AG04449 (cell line): ENCODE data around the gene DCLK2.

Experiments
- CTCF ChIA-PET: fragments of 350-600 bp; formaldehyde crosslinking; extraction: SDS; loops from one replicate; lab custom pipeline; 2021; ENCODE audit warnings: antibody characterized with exemption; lab: Yijun Ruan, JAX
- POLR2A ChIA-PET: fragments of 400-600, 350-600 bp; formaldehyde crosslinking; extraction: SDS; loops from one replicate; lab custom pipeline; 2020; ENCODE audit warnings: antibody characterized with exemption, inconsistent platforms; lab: Yijun Ruan, JAX
- DNase-seq: peaks from one replicate; pipeline ENCODE4 v3.0.0-alpha.2; 2010; ENCODE audit warnings: low read depth, low spot score
- H3K4me3 ChIP-seq: 2 replicates; pipeline ENCODE4 v1.5.1; 2011; ENCODE audit warnings: low read depth, mild to moderate bottlenecking, control low read depth, low read length
- TF ChIP-seq, protein P1 (sequence below): IDR thresholded peaks from one replicate; pipeline ENCODE4 v1.5.1; 2011; ENCODE audit warnings: mild to moderate bottlenecking, moderate library complexity, low read length, control low read depth, inconsistent platforms; ENCODE audit not compliant: insufficient read depth; ENCODE audit errors: missing control alignments

Gene DCLK2

DNA sequence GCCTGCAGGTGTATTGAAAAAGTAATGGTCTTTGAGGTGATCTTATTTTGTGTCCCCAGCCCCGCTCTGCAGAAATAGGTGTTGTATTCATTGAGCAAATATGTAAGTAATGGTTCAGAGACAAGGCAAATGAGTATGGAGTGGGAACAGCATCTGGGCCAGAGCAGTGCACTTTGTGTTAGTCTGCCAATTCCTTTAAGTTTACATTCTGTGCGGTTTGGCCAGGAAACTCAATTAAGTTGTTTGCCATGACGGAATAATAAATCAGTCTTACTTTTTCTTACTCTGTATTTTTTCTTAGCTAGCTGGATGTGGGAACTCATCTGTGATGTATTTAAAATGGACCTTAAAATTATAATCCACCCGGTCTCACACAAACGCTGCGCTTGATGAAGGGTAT, 12.6 kb downstream of the DCLK2 start:
- no peak overlapping the region for H3K4me3 ChIP-seq
- POLR2A ChIA-PET: no interaction called here
- DNase-seq: no peak
- TF ChIP-seq, protein P1, sequence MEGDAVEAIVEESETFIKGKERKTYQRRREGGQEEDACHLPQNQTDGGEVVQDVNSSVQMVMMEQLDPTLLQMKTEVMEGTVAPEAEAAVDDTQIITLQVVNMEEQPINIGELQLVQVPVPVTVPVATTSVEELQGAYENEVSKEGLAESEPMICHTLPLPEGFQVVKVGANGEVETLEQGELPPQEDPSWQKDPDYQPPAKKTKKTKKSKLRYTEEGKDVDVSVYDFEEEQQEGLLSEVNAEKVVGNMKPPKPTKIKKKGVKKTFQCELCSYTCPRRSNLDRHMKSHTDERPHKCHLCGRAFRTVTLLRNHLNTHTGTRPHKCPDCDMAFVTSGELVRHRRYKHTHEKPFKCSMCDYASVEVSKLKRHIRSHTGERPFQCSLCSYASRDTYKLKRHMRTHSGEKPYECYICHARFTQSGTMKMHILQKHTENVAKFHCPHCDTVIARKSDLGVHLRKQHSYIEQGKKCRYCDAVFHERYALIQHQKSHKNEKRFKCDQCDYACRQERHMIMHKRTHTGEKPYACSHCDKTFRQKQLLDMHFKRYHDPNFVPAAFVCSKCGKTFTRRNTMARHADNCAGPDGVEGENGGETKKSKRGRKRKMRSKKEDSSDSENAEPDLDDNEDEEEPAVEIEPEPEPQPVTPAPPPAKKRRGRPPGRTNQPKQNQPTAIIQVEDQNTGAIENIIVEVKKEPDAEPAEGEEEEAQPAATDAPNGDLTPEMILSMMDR: no peak
- CTCF ChIA-PET: no interaction called here

DNA sequence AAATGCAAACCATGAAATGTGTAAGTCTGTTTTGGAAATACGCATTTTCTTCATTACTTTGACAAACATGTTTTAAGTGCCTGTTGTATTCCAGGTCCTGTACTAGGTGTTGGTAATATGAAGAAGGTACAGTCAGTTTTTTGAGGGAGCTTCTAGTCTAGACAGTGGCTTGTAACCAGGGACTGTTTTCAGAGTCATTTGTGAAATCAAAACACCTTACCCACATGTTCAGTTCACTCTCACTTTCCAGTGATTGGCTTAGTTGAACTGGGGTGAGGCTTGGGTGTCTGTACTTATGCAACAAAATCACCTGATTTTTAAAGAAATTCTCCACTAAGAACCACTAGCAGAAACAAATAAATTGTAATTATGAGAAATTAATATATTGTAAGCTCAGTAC, 16.4 kb downstream of the DCLK2 start:
- POLR2A ChIA-PET: no interaction called here
- no peak overlapping the region for H3K4me3 ChIP-seq
- TF ChIP-seq, protein P1: no peak
- no peak for DNase-seq
- CTCF ChIA-PET: interaction anchor here (1.2 to 1.5 kb wide), 2 partner anchors 9 to 17 kb away, joined by 4 read pairs; no protein-coding TSS in a partner anchor

DNA sequence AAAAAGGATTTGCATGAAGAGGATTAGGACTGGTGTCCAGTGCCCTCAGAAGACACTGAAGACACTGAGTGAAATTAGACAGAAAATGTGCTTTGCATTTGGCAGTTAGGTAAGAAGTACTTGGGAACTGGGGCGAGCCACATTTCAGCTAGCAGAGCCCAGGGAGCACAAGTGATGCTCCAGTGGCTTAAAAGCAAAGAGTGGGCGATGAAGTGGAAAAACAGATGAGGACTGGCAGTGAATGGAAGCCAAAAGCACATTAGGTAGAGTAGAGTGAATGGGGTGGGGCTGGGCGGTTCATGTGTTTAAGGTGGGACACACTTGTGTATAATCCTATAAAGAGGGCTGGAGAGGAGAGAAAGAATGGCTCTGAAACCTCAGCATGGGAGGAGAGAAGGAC, 18.4 kb downstream of the DCLK2 start:
- TF ChIP-seq, protein P1: no peak
- H3K4me3 ChIP-seq: no peak overlapping the region
- ChIA-PET CTCF (interaction anchor here (2.5 kb wide), 1 partner anchor 11 kb away, joined by 7 read pairs; no protein-coding TSS in a partner anchor), POLR2A (interaction anchor here (0.6 kb wide), 1 partner anchor 45 kb away, joined by 3 read pairs; no protein-coding TSS in a partner anchor)
- no peak for DNase-seq

DNA sequence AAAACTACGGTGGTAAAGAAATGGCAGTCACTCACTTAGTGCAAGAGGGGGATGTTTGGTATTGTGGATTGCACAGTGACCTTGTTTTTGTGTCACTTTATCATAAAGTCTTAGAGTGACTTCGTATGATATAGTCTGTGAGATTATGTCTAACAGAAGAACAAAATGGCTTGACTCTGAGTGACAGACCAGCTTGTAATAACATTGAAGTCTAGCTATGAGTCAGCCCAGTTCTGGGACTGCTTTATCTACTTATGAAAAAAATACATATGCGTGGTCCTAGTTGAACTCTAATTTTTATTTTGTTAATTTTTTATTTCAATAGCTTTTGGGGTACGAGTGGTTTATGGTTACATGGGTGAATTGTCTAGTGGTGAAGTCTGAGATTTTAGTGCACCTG, 20.0 kb downstream of the DCLK2 start:
- POLR2A ChIA-PET: no interaction called here
- TF ChIP-seq, protein P1: no peak
- no peak overlapping the region for H3K4me3 ChIP-seq
- DNase-seq: no peak
- CTCF ChIA-PET: interaction anchor here (2.5 kb wide), 1 partner anchor 9 kb away, joined by 7 read pairs; no protein-coding TSS in a partner anchor

DNA sequence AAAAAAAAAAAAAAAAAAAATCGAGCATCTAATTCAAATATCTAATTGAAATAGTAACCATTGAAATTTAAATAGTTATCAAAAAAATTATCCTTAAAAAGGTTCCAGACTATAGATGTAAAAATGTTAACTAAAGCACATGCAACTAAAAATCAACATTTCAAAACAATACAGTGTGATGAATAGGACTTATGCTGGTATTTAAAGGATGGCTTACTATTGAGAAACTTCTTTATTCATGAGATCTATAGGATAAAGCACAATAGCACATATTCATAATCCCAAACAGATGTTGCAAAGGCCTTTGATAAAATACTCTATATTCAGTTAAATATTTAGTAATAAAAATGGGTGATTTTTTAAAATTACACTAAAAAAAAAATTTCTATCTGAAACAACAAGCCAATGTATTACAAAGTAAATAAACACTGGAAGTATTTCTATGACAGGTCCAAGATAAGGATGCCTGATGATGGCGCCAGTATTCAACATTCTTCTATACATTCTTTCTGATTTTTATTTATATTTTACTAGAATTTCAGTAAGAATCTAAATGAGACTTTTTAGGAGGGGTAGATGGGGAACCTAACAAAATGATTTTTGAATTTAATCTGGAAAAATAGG, 26.3 kb downstream of the DCLK2 start:
- TF ChIP-seq, protein P1: no peak
- DNase-seq: no peak
- ChIA-PET CTCF (no interaction called here), POLR2A (no interaction called here)
- H3K4me3 ChIP-seq: no peak overlapping the region

DNA sequence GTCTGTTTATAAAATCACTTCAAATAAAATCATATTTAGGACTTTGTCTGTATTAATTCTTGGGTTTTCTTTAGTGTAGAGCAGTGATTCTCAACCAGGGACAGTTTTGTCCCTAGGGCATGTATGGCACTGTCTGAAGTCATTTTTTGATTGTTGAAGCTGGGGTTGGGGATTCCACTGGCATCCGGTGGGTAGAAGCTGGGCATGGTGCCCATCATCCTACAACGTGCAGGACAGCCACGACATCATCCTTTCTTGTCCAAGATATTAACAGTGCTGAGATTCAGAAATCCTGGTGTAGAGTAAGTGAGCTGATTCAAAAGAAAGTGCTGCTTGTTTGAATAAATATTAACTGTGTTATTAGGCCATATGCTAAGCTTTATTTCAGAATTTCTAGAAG, 28.6 kb downstream of the DCLK2 start:
- TF ChIP-seq, protein P1: no peak
- no peak for DNase-seq
- H3K4me3 ChIP-seq: no peak overlapping the region
- POLR2A ChIA-PET: no interaction called here
- CTCF ChIA-PET: interaction anchor here (0.7 to 1.7 kb wide), 2 partner anchors 9 to 15 kb away, joined by 3 to 7 read pairs; no protein-coding TSS in a partner anchor
